OCI-LY7 (cell line): ENCODE results near the gene BIRC5.

Source experiments
- CTCF ChIP-seq: fragments of 200-600 bp; sonication (generic); conservative IDR thresholded peaks from 2 replicates; pipeline ENCODE4 v1.5.1; 2014; ENCODE audit warnings: mild to moderate bottlenecking, antibody characterized with exemption, low read length, moderate library complexity, mixed read lengths
- EZH2phosphoT487 ChIP-seq: fragments of 200-600 bp; sonication (generic); IDR thresholded peaks from 2 replicates; pipeline ENCODE4 v1.6.1; 2018; ENCODE audit warnings: low read depth, borderline replicate concordance, mild to moderate bottlenecking, mixed run types, antibody characterized with exemption, low read length, moderate library complexity, mixed read lengths

- TF ChIP-seq CTCF, result no peak
- no peak for TF ChIP-seq EZH2phosphoT487
These were observed 13.4 kb downstream of the BIRC5 start for GRCh38 chr17:78227455-78227916.
